ENCODE measurements around the gene TREML4.

TREML4 gene

GRCh38 chr6:41288030-41288753 is 60.0 kb downstream of the TREML4 start:
- DNase-seq, result no peak

Measured in OCI-M1 (cell line).